Measurements from ENCODE around the gene PKP1. TPM values are rescaled to one million over a fixed set of nuclear protein-coding genes. Genes with fewer than 3 reads are reported as not detected.

The PKP1 gene
- total and polyA plus RNA-seq, 2 donors (not counting 3 experiments of a cell fraction or from before 2014, with no cell fraction given), result 0.01 TPM; not detected in 1

DNA sequence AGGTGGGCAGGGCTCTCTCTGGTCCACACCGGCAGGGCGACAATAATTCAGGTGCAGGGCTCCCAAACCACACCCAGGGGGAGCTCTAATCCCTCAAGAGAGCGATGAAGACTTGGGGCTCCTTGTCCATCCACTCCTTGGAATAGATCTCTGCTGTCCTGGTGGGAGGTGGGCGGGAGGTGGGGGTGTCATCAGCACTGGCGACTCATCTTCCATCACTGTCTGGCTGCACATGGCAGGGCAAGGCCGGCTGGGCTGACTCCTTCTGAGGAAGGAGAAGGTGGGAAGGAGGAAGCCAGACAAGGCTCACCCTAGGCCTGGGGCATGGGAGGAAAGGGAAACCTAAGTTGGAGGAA, 64.9 kb downstream of the PKP1 start:
- Histone ChIP-seq H4K20me1 (replicated peaks; ENCODE audit: control insufficient read depth, extremely low read depth, insufficient read depth, low read length) (no peaks in the 10 kb centered on the region), H3K36me3 (ENCODE audit: control insufficient read depth in 2 of 2, extremely low read depth in 1 of 2, insufficient read depth in 2 of 2, low read length in 2 of 2) (no peaks in the 10 kb centered on the region), H3K4me1 (ENCODE audit: control insufficient read depth, extremely low read depth, insufficient read depth, low read length) (no peaks in the 10 kb centered on the region), H3K4me2 (ENCODE audit: insufficient read depth, low read length) (no peak overlapping the region), H3K9ac (replicated peaks; ENCODE audit: extremely low read depth, insufficient read depth, low read length) (no peak overlapping the region), H3K9me1 (replicated peaks; ENCODE audit: control insufficient read depth, extremely low read depth, insufficient read depth, low read length) (no peaks in the 10 kb centered on the region), H3K27ac (ENCODE audit: insufficient read depth, low read depth, low read length) (no peak overlapping the region), H3K79me2 (ENCODE audit: control insufficient read depth, insufficient read depth, low read length) (no peaks in the 10 kb centered on the region), H3K9me3 (replicated peaks; ENCODE audit: control insufficient read depth, insufficient read depth, low read length) (no peaks in the 10 kb centered on the region), H3K4me3 (replicated peaks in 1 of 3; ENCODE audit: insufficient read depth in 1 of 3, low read depth in 1 of 3, low read length in 3 of 3) (no peak overlapping the region), H3K27me3 (ENCODE audit: control insufficient read depth in 2 of 2, insufficient read depth in 2 of 2, low read length in 2 of 2) (peaks cover 6 to 7% of the 10 kb centered on the region in 2 experiments), H2AFZ (ENCODE audit: low read depth, low read length) (no peak overlapping the region)
- TF ChIP-seq, protein P1, sequence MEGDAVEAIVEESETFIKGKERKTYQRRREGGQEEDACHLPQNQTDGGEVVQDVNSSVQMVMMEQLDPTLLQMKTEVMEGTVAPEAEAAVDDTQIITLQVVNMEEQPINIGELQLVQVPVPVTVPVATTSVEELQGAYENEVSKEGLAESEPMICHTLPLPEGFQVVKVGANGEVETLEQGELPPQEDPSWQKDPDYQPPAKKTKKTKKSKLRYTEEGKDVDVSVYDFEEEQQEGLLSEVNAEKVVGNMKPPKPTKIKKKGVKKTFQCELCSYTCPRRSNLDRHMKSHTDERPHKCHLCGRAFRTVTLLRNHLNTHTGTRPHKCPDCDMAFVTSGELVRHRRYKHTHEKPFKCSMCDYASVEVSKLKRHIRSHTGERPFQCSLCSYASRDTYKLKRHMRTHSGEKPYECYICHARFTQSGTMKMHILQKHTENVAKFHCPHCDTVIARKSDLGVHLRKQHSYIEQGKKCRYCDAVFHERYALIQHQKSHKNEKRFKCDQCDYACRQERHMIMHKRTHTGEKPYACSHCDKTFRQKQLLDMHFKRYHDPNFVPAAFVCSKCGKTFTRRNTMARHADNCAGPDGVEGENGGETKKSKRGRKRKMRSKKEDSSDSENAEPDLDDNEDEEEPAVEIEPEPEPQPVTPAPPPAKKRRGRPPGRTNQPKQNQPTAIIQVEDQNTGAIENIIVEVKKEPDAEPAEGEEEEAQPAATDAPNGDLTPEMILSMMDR (IDR thresholded peaks at IDR 0.05; ENCODE audit: extremely low read depth in 1 of 2, insufficient read depth in 1 of 2, low read depth in 1 of 2, low read length in 2 of 2), result peak; percentile 54 to 65
- no peak for TF ChIP-seq GATA2 (IDR thresholded peaks at IDR 0.05; ENCODE audit: insufficient read depth, insufficient read length, low read depth, low read length)
- intact Hi-C loops (cut with micrococcal nuclease) (loop anchor here (1.0 kb wide), 2 partner anchors 13 to 60 kb away; no protein-coding TSS in a partner anchor), dilution Hi-C loops (cut with MboI; ENCODE audit: extremely low pct_ligation_motif_present, low sequenced_read_pairs) (no loop called here)
- DNase-seq (ENCODE audit: low read depth, low spot score) (peak; percentile 17), FAIRE-seq (peak; percentile 53)
- BruUV-seq (replicated peaks), result no TSS peak
- POLR2A ChIA-PET, result interaction anchor here (0.7 kb wide), 1 partner anchor 27 kb away, joined by 3 read pairs; no protein-coding TSS in a partner anchor
- CTCF ChIA-PET, result interaction anchor here (0.7 to 4.0 kb wide), 25 partner anchors 10 to 125 kb away, joined by 3 to 36 read pairs (median 5); no protein-coding TSS in a partner anchor

DNA sequence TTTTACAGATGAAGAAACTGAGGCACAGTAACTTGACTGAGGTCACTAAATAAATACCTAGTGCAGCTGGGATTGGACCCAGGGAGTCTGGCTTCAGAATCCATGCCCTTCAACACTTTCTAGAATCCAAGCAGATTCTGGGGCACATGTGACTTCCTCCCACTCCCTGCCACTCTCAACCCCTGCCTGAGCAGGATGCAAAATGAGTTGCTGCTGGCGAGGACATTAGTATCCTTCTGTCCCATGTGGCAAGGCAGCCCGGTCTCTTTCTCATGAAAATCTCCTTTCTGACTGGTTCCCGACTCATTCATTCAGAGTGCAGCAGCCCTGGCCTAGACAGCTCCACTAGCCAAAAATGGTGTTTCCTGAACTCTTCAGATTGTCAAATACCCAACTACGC, 65.8 kb downstream of the PKP1 start:
- H3K9me1 ChIP-seq (replicated peaks; ENCODE audit: control insufficient read depth, extremely low read depth, insufficient read depth, low read length), result no peaks in the 10 kb centered on the region
- CTCF ChIA-PET, result interaction anchor here (1.2 to 4.0 kb wide), 15 partner anchors 9 to 96 kb away, joined by 3 to 36 read pairs (median 5); no protein-coding TSS in a partner anchor
- FAIRE-seq (no peak), DNase-seq (ENCODE audit: low read depth, low spot score) (no peak)
- H3K27ac ChIP-seq (ENCODE audit: insufficient read depth, low read depth, low read length), result no peak overlapping the region
- intact Hi-C loops (cut with micrococcal nuclease) (no loop called here), dilution Hi-C loops (cut with MboI; ENCODE audit: extremely low pct_ligation_motif_present, low sequenced_read_pairs) (no loop called here)
- H3K36me3 ChIP-seq (ENCODE audit: control insufficient read depth in 2 of 2, extremely low read depth in 1 of 2, insufficient read depth in 2 of 2, low read length in 2 of 2), result no peaks in the 10 kb centered on the region
- no peak overlapping the region for H2AFZ ChIP-seq (ENCODE audit: low read depth, low read length)
- BruUV-seq (replicated peaks), result no TSS peak
- no peak overlapping the region for H3K9ac ChIP-seq (replicated peaks; ENCODE audit: extremely low read depth, insufficient read depth, low read length)
- H3K9me3 ChIP-seq (replicated peaks; ENCODE audit: control insufficient read depth, insufficient read depth, low read length), result no peaks in the 10 kb centered on the region
- H4K20me1 ChIP-seq (replicated peaks; ENCODE audit: control insufficient read depth, extremely low read depth, insufficient read depth, low read length), result no peaks in the 10 kb centered on the region
- peaks cover 0 to 7% of the 10 kb centered on the region in 2 experiments for H3K27me3 ChIP-seq (ENCODE audit: control insufficient read depth in 2 of 2, insufficient read depth in 2 of 2, low read length in 2 of 2)
- POLR2A ChIA-PET, result interaction anchor here (1.3 kb wide), 1 partner anchor 10 kb away, joined by 3 read pairs; no protein-coding TSS in a partner anchor
- no peak overlapping the region for H3K4me2 ChIP-seq (ENCODE audit: insufficient read depth, low read length)
- TF ChIP-seq MYC (IDR thresholded peaks at IDR 0.05; ENCODE audit: low read depth, low read length) (no peak), FOS (IDR thresholded peaks at IDR 0.05; ENCODE audit: borderline replicate concordance, insufficient read depth, low read length) (no peak), POLR2A (IDR thresholded peaks at IDR 0.05; ENCODE audit: low read depth, low read length) (no peak), POLR2AphosphoS5 (IDR thresholded peaks at IDR 0.05; ENCODE audit: insufficient read depth, low read depth, low read length) (no peak), JUN (IDR thresholded peaks at IDR 0.05; ENCODE audit: borderline replicate concordance, insufficient read depth, insufficient read length, low read depth) (no peak), GATA2 (IDR thresholded peaks at IDR 0.05; ENCODE audit: insufficient read depth, insufficient read length, low read depth, low read length) (no peak), EZH2 (IDR thresholded peaks at IDR 0.05; ENCODE audit: borderline replicate concordance, low read depth, low read length, severe bottlenecking) (no peak)
- TF ChIP-seq, protein P2, sequence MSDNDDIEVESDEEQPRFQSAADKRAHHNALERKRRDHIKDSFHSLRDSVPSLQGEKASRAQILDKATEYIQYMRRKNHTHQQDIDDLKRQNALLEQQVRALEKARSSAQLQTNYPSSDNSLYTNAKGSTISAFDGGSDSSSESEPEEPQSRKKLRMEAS (IDR thresholded peaks at IDR 0.05; ENCODE audit: insufficient read depth, insufficient read length), result no peak
- TF ChIP-seq, protein P1 (IDR thresholded peaks at IDR 0.05; ENCODE audit: extremely low read depth in 1 of 2, insufficient read depth in 1 of 2, low read depth in 1 of 2, low read length in 2 of 2), result no peak
- no peaks in the 10 kb centered on the region for H3K4me1 ChIP-seq (ENCODE audit: control insufficient read depth, extremely low read depth, insufficient read depth, low read length)
- no peaks in the 10 kb centered on the region for H3K79me2 ChIP-seq (ENCODE audit: control insufficient read depth, insufficient read depth, low read length)
- H3K4me3 ChIP-seq (replicated peaks in 1 of 3; ENCODE audit: insufficient read depth in 1 of 3, low read depth in 1 of 3, low read length in 3 of 3), result no peak overlapping the region
